HG02642 (cell line): ENCODE results near the gene CCNE1.

Experiments used
- ATAC-seq: cut with Tn5 transposase; IDR thresholded peaks from one replicate; pipeline ENCODE4 v1.9.1; 2021; ENCODE audit warnings: mild to moderate bottlenecking; ENCODE audit not compliant: unreplicated experiment, poor library complexity

CCNE1 gene

DNA sequence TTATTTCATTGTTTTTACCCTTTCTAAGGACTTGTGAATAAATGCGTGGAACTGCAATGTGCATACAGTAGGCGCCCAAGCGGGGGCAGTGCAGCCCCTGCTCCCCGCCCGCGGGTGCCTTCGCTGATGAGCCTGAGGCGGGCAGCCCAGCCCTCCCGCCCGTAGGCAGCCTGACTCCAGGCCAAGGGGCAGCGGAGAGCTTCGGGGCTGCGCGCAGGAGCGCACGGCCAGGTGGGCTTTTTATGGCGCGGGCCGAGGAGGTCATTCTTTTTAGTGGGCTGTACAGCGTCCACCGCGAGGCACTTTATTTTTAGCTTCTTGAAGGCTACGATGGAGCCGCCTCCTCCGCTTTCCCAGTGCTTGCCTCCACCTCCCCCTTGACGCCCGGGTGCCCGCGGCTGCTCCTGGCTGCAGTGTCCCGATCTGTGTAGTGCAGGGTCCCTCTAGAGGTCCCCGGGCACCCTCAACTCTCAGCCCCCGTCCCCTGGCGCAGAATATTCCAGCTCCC is 60.5 kb downstream of the CCNE1 start:
- no peak for ATAC-seq

- ATAC-seq, result peak; percentile 72
Measured at GRCh38 chr19:29873024-29873800, 61.4 kb downstream of the CCNE1 start.
